ENCODE results near the gene PHLPP1. TPM values are rescaled to one million over a fixed set of nuclear protein-coding genes. Genes with fewer than 3 reads are reported as not detected.

Gene PHLPP1
- total and polyA plus RNA-seq, 2 donors (not counting 1 experiment from before 2014, with no cell fraction given), result 3.6 to 5.0 TPM

GRCh38 chr18:62796216-62796621 is 80.9 kb downstream of the PHLPP1 start:
- Histone ChIP-seq H3K27ac (ENCODE audit: insufficient read depth, low read length) (no peak overlapping the region), H3K9ac (ENCODE audit: insufficient read depth, low read length) (no peak overlapping the region), H3K4me1 (ENCODE audit: control insufficient read depth, extremely low read depth, insufficient read depth, low read length) (peaks cover 2% of the 10 kb centered on the region), H2AFZ (ENCODE audit: low read length) (no peak overlapping the region), H4K20me1 (ENCODE audit: control insufficient read depth, extremely low read depth, insufficient read depth, low read length) (no peaks in the 10 kb centered on the region), H3K4me2 (ENCODE audit: extremely low read depth, insufficient read depth, low read length) (no peak overlapping the region), H3K36me3 (ENCODE audit: control insufficient read depth, insufficient read depth, low read length) (no peaks in the 10 kb centered on the region), H3K4me3 (replicated peaks in 1 of 4; ENCODE audit: control extremely low read depth in 1 of 4, insufficient read depth in 1 of 4, low read depth in 3 of 4, low read length in 4 of 4) (no peak overlapping the region), H3K79me2 (ENCODE audit: control insufficient read depth, insufficient read depth, low read length) (no peaks in the 10 kb centered on the region), H3K27me3 (ENCODE audit: control insufficient read depth, insufficient read depth, low read length) (no peaks in the 10 kb centered on the region), H3K9me3 (ENCODE audit: control insufficient read depth, insufficient read depth, low read depth, low read length) (no peaks in the 10 kb centered on the region)
- no peak for DNase-seq (ENCODE audit: low read depth in 2 of 2)
- no peak for TF ChIP-seq EZH2 (IDR thresholded peaks at IDR 0.05; ENCODE audit: low read length, missing control alignments)
- TF ChIP-seq, protein P1, sequence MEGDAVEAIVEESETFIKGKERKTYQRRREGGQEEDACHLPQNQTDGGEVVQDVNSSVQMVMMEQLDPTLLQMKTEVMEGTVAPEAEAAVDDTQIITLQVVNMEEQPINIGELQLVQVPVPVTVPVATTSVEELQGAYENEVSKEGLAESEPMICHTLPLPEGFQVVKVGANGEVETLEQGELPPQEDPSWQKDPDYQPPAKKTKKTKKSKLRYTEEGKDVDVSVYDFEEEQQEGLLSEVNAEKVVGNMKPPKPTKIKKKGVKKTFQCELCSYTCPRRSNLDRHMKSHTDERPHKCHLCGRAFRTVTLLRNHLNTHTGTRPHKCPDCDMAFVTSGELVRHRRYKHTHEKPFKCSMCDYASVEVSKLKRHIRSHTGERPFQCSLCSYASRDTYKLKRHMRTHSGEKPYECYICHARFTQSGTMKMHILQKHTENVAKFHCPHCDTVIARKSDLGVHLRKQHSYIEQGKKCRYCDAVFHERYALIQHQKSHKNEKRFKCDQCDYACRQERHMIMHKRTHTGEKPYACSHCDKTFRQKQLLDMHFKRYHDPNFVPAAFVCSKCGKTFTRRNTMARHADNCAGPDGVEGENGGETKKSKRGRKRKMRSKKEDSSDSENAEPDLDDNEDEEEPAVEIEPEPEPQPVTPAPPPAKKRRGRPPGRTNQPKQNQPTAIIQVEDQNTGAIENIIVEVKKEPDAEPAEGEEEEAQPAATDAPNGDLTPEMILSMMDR (conservative IDR thresholded peaks at IDR 0.05 in 1 of 2, IDR thresholded peaks at IDR 0.05 in 1 of 2; ENCODE audit: low read depth in 1 of 2, low read length in 2 of 2), result no peak

GRCh38 chr18:62797329-62797728 is 82.0 kb downstream of the PHLPP1 start:
- H3K79me2 ChIP-seq (ENCODE audit: control insufficient read depth, insufficient read depth, low read length), result no peaks in the 10 kb centered on the region
- no peak overlapping the region for H3K4me3 ChIP-seq (replicated peaks in 1 of 4; ENCODE audit: control extremely low read depth in 1 of 4, insufficient read depth in 1 of 4, low read depth in 3 of 4, low read length in 4 of 4)
- H3K9ac ChIP-seq (ENCODE audit: insufficient read depth, low read length), result no peak overlapping the region
- no peak for DNase-seq (ENCODE audit: low read depth in 2 of 2)
- H3K36me3 ChIP-seq (ENCODE audit: control insufficient read depth, insufficient read depth, low read length), result no peaks in the 10 kb centered on the region
- no peaks in the 10 kb centered on the region for H3K27me3 ChIP-seq (ENCODE audit: control insufficient read depth, insufficient read depth, low read length)
- H4K20me1 ChIP-seq (ENCODE audit: control insufficient read depth, extremely low read depth, insufficient read depth, low read length), result no peaks in the 10 kb centered on the region
- H3K4me1 ChIP-seq (ENCODE audit: control insufficient read depth, extremely low read depth, insufficient read depth, low read length), result no peaks in the 10 kb centered on the region
- TF ChIP-seq, protein P1 (conservative IDR thresholded peaks at IDR 0.05 in 1 of 2, IDR thresholded peaks at IDR 0.05 in 1 of 2; ENCODE audit: low read depth in 1 of 2, low read length in 2 of 2), result no peak
- no peak for TF ChIP-seq EZH2 (IDR thresholded peaks at IDR 0.05; ENCODE audit: low read length, missing control alignments)
- no peak overlapping the region for H2AFZ ChIP-seq (ENCODE audit: low read length)
- no peak overlapping the region for H3K27ac ChIP-seq (ENCODE audit: insufficient read depth, low read length)
- no peaks in the 10 kb centered on the region for H3K9me3 ChIP-seq (ENCODE audit: control insufficient read depth, insufficient read depth, low read depth, low read length)
- no peak overlapping the region for H3K4me2 ChIP-seq (ENCODE audit: extremely low read depth, insufficient read depth, low read length)

DNA sequence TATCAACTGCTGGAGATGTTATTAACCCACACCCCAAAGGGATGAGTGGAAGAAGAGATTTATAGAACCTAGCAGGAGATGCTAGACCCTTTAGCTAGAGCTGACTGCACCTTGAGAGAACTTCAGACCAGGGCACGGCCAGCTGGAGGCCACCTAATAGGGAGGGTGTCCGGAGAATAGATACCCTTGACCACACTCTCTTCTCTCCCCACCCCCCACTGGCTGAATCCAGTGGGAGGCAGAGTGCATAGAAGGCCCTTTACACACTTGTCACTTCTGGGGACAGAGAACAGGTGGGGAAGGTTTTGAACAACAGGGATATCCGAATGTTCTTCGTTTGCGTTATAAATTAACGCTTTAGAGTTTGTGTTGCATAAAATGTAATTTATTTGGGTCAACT is 84.6 kb downstream of the PHLPP1 start:
- Histone ChIP-seq H3K27me3 (ENCODE audit: control insufficient read depth, insufficient read depth, low read length) (no peaks in the 10 kb centered on the region), H3K4me3 (replicated peaks in 1 of 4; ENCODE audit: control extremely low read depth in 1 of 4, insufficient read depth in 1 of 4, low read depth in 3 of 4, low read length in 4 of 4) (no peak overlapping the region), H3K27ac (ENCODE audit: insufficient read depth, low read length) (no peak overlapping the region), H3K9me3 (ENCODE audit: control insufficient read depth, insufficient read depth, low read depth, low read length) (no peaks in the 10 kb centered on the region), H3K4me2 (ENCODE audit: extremely low read depth, insufficient read depth, low read length) (no peak overlapping the region), H4K20me1 (ENCODE audit: control insufficient read depth, extremely low read depth, insufficient read depth, low read length) (no peaks in the 10 kb centered on the region), H3K36me3 (ENCODE audit: control insufficient read depth, insufficient read depth, low read length) (no peaks in the 10 kb centered on the region), H3K9ac (ENCODE audit: insufficient read depth, low read length) (no peak overlapping the region), H3K79me2 (ENCODE audit: control insufficient read depth, insufficient read depth, low read length) (no peaks in the 10 kb centered on the region), H2AFZ (ENCODE audit: low read length) (no peak overlapping the region), H3K4me1 (ENCODE audit: control insufficient read depth, extremely low read depth, insufficient read depth, low read length) (no peaks in the 10 kb centered on the region)
- TF ChIP-seq EZH2 (IDR thresholded peaks at IDR 0.05; ENCODE audit: low read length, missing control alignments), result no peak
- TF ChIP-seq, protein P1 (conservative IDR thresholded peaks at IDR 0.05 in 1 of 2, IDR thresholded peaks at IDR 0.05 in 1 of 2; ENCODE audit: low read depth in 1 of 2, low read length in 2 of 2), result no peak
- DNase-seq (ENCODE audit: low read depth in 2 of 2), result no peak
